Spleen (tissue), 7 donors: Measurements from ENCODE around the gene PCF11.

ENCODE experiments used
- CTCF ChIP-seq, 11 experiments: fragments of 200-600 bp in 7 of 11; fragments of 450-650 bp in 4 of 11; sonication (generic) in 4 of 11; IDR thresholded peaks in 8 of 11; conservative IDR thresholded peaks in 3 of 11; 1 replicate in 7 of 11; 2 replicates in 4 of 11; pipeline versions ENCODE4 v1.4.0 to v1.8.0; 2016 to 2021; ENCODE audit warnings: antibody characterized with exemption in 11 of 11, inconsistent platforms in 4 of 11, mild to moderate bottlenecking in 1 of 11
- POLR2A ChIP-seq, 3 donors: fragments of 450-650 bp; IDR thresholded peaks; one replicate each; pipeline ENCODE4 v1.5.1; 2017; ENCODE audit warnings: antibody characterized with exemption in 3 of 3, mild to moderate bottlenecking in 1 of 3
- POLR2AphosphoS5 ChIP-seq, 3 donors: sonication (generic); formaldehyde crosslinking; IDR thresholded peaks; one replicate each; pipeline ENCODE4 v1.5.1; 2017; ENCODE audit warnings: antibody characterized with exemption in 3 of 3
- donor health status: DM: no; HTN: no; CAD: no; lungs with moderate emphysema.
- donor health status: DM: no; HTN: no; CAD: no.
- donor health status: DM: no; HTN: no; CAD: no.

GRCh38 chr11:83122050-83122449 is 34.9 kb upstream of the PCF11 start:
- TF ChIP-seq CTCF (IDR thresholded peaks at IDR 0.05 in 8 of 11, conservative IDR thresholded peaks at IDR 0.05 in 3 of 11) (no peak), POLR2A (IDR thresholded peaks at IDR 0.05) (no peak), POLR2AphosphoS5 (IDR thresholded peaks at IDR 0.05) (no peak)
